Hippocampal formation (tissue), 2 donors: ENCODE measurements around the gene BAHCC1.

Experiments used
- DNase-seq, 2 donors: peaks; one replicate each; lab custom pipeline; 2025; lab: John Stamatoyannopoulos, UW

Gene BAHCC1

GRCh38 chr17:81427173-81428120 is 32.2 kb downstream of the BAHCC1 start:
- DNase-seq: peak; percentile 46 to 83

GRCh38 chr17:81428121-81428515 is 32.9 kb downstream of the BAHCC1 start:
- DNase-seq: peak in 1 of 2 donors; percentile 83

- peak in 1 of 2 donors; percentile 57 for DNase-seq
These were observed 33.3 kb downstream of the BAHCC1 start for GRCh38 chr17:81428516-81428915.

GRCh38 chr17:81428948-81429774 is 33.9 kb downstream of the BAHCC1 start:
- peak; percentile 68 to 89 for DNase-seq

- peak; percentile 13 to 64 for DNase-seq
These were observed 34.7 kb downstream of the BAHCC1 start for GRCh38 chr17:81429821-81430551.

GRCh38 chr17:81431545-81432482 is 36.6 kb downstream of the BAHCC1 start:
- DNase-seq: no peak

GRCh38 chr17:81432941-81433340 is 37.7 kb downstream of the BAHCC1 start:
- no peak for DNase-seq

GRCh38 chr17:81433656-81434055 is 38.4 kb downstream of the BAHCC1 start:
- no peak for DNase-seq

GRCh38 chr17:81434072-81434471 is 38.8 kb downstream of the BAHCC1 start:
- DNase-seq: no peak

- DNase-seq: no peak
These were observed 39.6 kb downstream of the BAHCC1 start for GRCh38 chr17:81434681-81435417.

- DNase-seq: no peak
These were observed 40.5 kb downstream of the BAHCC1 start for GRCh38 chr17:81435652-81436293.

GRCh38 chr17:81436294-81436849 is 41.1 kb downstream of the BAHCC1 start:
- no peak for DNase-seq

- DNase-seq: no peak
These were observed 42.0 kb downstream of the BAHCC1 start for GRCh38 chr17:81437191-81437651.

GRCh38 chr17:81438007-81438659 is 42.9 kb downstream of the BAHCC1 start:
- DNase-seq: no peak

- DNase-seq: no peak
These were observed 43.4 kb downstream of the BAHCC1 start for GRCh38 chr17:81438688-81439087.

GRCh38 chr17:81440051-81440471 is 44.8 kb downstream of the BAHCC1 start:
- no peak for DNase-seq

- no peak for DNase-seq
These were observed 45.4 kb downstream of the BAHCC1 start for GRCh38 chr17:81440511-81441244.

GRCh38 chr17:81442791-81443190 is 47.5 kb downstream of the BAHCC1 start:
- no peak for DNase-seq
